ENCODE measurements around the gene C1QTNF7.

DNA sequence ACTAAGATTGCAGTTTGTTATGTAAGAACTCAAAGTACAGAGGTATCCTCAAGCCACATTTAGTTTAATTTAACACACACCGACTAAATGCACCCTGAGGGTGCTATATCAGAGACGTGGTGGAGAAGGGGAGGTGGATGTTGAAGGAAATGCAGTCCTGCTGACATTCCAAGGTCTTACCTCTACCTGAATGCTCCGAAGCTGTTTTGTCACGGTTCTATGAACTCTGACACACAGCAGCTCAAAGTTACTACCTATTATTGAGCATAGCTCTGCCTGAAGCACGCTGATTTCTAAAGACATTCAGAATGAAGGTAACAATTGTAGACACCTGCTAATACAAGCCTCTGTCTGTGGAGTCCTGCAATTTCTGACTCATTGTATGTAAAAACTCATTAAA is 48.6 kb downstream of the C1QTNF7 start:
- TF ChIP-seq ARNTL (CRISPR knock-in tag; IDR thresholded peaks at IDR 0.05; ENCODE audit: borderline replicate concordance, low read depth) (no peak), RARB (CRISPR knock-in tag; IDR thresholded peaks at IDR 0.05) (no peak), ZFP30 (CRISPR knock-in tag; IDR thresholded peaks at IDR 0.05) (no peak), TCF4 (CRISPR knock-in tag; IDR thresholded peaks at IDR 0.05; ENCODE audit: borderline replicate concordance) (no peak), TOX (CRISPR knock-in tag; IDR thresholded peaks at IDR 0.05; ENCODE audit: borderline replicate concordance) (no peak), OSR1 (CRISPR knock-in tag; IDR thresholded peaks at IDR 0.05) (no peak), ZFP3 (CRISPR knock-in tag; IDR thresholded peaks at IDR 0.05) (no peak)
- TF ChIP-seq, protein P1, sequence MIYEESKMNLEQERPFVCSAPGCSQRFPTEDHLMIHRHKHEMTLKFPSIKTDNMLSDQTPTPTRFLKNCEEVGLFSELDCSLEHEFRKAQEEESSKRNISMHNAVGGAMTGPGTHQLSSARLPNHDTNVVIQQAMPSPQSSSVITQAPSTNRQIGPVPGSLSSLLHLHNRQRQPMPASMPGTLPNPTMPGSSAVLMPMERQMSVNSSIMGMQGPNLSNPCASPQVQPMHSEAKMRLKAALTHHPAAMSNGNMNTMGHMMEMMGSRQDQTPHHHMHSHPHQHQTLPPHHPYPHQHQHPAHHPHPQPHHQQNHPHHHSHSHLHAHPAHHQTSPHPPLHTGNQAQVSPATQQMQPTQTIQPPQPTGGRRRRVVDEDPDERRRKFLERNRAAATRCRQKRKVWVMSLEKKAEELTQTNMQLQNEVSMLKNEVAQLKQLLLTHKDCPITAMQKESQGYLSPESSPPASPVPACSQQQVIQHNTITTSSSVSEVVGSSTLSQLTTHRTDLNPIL (CRISPR knock-in tag; IDR thresholded peaks at IDR 0.05; ENCODE audit: low read depth): no peak
- TF ChIP-seq, protein P2, sequence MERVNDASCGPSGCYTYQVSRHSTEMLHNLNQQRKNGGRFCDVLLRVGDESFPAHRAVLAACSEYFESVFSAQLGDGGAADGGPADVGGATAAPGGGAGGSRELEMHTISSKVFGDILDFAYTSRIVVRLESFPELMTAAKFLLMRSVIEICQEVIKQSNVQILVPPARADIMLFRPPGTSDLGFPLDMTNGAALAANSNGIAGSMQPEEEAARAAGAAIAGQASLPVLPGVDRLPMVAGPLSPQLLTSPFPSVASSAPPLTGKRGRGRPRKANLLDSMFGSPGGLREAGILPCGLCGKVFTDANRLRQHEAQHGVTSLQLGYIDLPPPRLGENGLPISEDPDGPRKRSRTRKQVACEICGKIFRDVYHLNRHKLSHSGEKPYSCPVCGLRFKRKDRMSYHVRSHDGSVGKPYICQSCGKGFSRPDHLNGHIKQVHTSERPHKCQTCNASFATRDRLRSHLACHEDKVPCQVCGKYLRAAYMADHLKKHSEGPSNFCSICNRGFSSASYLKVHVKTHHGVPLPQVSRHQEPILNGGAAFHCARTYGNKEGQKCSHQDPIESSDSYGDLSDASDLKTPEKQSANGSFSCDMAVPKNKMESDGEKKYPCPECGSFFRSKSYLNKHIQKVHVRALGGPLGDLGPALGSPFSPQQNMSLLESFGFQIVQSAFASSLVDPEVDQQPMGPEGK (CRISPR knock-in tag; IDR thresholded peaks at IDR 0.05; ENCODE audit: borderline replicate concordance): no peak

Data from SK-N-SH treated with all-trans-retinoic acid at 6 μM for 48 hours (cell line).